Fibroblast of mammary gland (primary cell): ENCODE measurements around the gene MYLK3.

ENCODE experiments used
- DNase-seq: peaks from one replicate; pipeline ENCODE4 v3.0.0-alpha.2; 2010; ENCODE audit warnings: low read depth
- H3K4me3 ChIP-seq: 2 replicates; pipeline ENCODE4 v1.5.1; 2011; ENCODE audit warnings: low read depth, mild to moderate bottlenecking, low read length, moderate library complexity; ENCODE audit not compliant: control insufficient read depth
- CTCF ChIP-seq: conservative IDR thresholded peaks from 2 replicates; pipeline ENCODE4 v1.5.1; 2011; ENCODE audit warnings: low read depth, low read length, inconsistent platforms; ENCODE audit not compliant: control insufficient read depth, insufficient read depth

MYLK3 gene

GRCh38 chr16:46759309-46759708 lies 11.2 kb upstream of the MYLK3 start:
- no peak for TF ChIP-seq CTCF
- no peak overlapping the region for H3K4me3 ChIP-seq

GRCh38 chr16:46757339-46758050 lies 9.4 kb upstream of the MYLK3 start:
- TF ChIP-seq CTCF, result no peak
- DNase-seq, result no peak
- H3K4me3 ChIP-seq, result no peak overlapping the region

More at GRCh38 chr16:46759309-46759708, 11.2 kb upstream of the MYLK3 start:
- DNase-seq, result no peak

GRCh38 chr16:46756772-46757171 lies 8.6 kb upstream of the MYLK3 start:
- no peak for TF ChIP-seq CTCF
- DNase-seq, result no peak
- H3K4me3 ChIP-seq, result no peak overlapping the region

GRCh38 chr16:46753015-46753414 lies 4.9 kb upstream of the MYLK3 start:
- DNase-seq, result no peak
- no peak for TF ChIP-seq CTCF
- H3K4me3 ChIP-seq, result no peak overlapping the region

GRCh38 chr16:46751381-46751780 lies 3.2 kb upstream of the MYLK3 start:
- H3K4me3 ChIP-seq, result no peak overlapping the region
- no peak for DNase-seq
- TF ChIP-seq CTCF, result no peak

- no peak for DNase-seq
- H3K4me3 ChIP-seq, result no peak overlapping the region
- TF ChIP-seq CTCF, result no peak
Measured at GRCh38 chr16:46748775-46749705, 896 bp upstream of the MYLK3 start.
